Measurements from ENCODE around the gene PTCD1.

The PTCD1 gene

GRCh38 chr7:99408379-99409191, 30.0 kb downstream of the PTCD1 start, which contains the start of the genes BUD31 and PDAP1:
TSS of gene BUD31 (plus strand) at chr7:99408969. CDS start at chr7:99411093, 2,124 bp downstream.
TSS of gene PDAP1 (minus strand) at chr7:99408597. CDS start at chr7:99408548, 49 bp downstream.
- peaks cover 68% of the 10 kb centered on the region for H3K36me3 ChIP-seq (ENCODE audit: insufficient read depth, low read length)
- peak within 1 kb of the TSS; percentile 58 to 86 for H3K4me3 ChIP-seq (ENCODE audit: low read depth in 1 of 2, low read length in 2 of 2)
- H3K27ac ChIP-seq (ENCODE audit: low read length): peak within 1 kb of the TSS; percentile 99
- peak within 1 kb of the TSS; percentile 90 for H3K9ac ChIP-seq (ENCODE audit: low read depth, low read length)
- peak within 1 kb of the TSS; percentile 73 for H3K4me2 ChIP-seq (ENCODE audit: insufficient read depth, low read length)
- DNase-seq (peak; percentile 95), ATAC-seq (ENCODE audit: insufficient read depth, low read depth) (peak; percentile 85)
- no peaks in the 10 kb centered on the region for H3K9me3 ChIP-seq (ENCODE audit: insufficient read depth, low read length, severe bottlenecking)
- peaks cover 95% of the 10 kb centered on the region for H3K79me2 ChIP-seq (ENCODE audit: insufficient read depth, low read length)
- peaks cover 45% of the 10 kb centered on the region for H4K20me1 ChIP-seq (ENCODE audit: insufficient read depth, low read length)
- no peak for TF ChIP-seq EZH2 (IDR thresholded peaks at IDR 0.05; ENCODE audit: borderline replicate concordance, low read depth, low read length, severe bottlenecking)
- TF ChIP-seq CTCF (IDR thresholded peaks at IDR 0.05; ENCODE audit: borderline replicate concordance, extremely low read depth, low read length, poor library complexity, severe bottlenecking): no peak
- peaks cover 54% of the 10 kb centered on the region for H3K4me1 ChIP-seq (ENCODE audit: insufficient read depth, low read length)
- no peaks in the 10 kb centered on the region for H3K27me3 ChIP-seq (ENCODE audit: insufficient read depth, low read length, poor library complexity)
- H2AFZ ChIP-seq (ENCODE audit: low read depth, low read length): peak within 1 kb of the TSS; percentile 96

- Histone ChIP-seq H4K20me1 (ENCODE audit: insufficient read depth, low read length) (peaks cover 47% of the 10 kb centered on the region), H3K4me3 (ENCODE audit: low read depth in 1 of 2, low read length in 2 of 2) (peak overlapping the region; percentile 58 to 86), H3K27ac (ENCODE audit: low read length) (peak overlapping the region; percentile 99), H3K4me1 (ENCODE audit: insufficient read depth, low read length) (peaks cover 56% of the 10 kb centered on the region), H3K9ac (ENCODE audit: low read depth, low read length) (peak overlapping the region; percentile 90), H3K36me3 (ENCODE audit: insufficient read depth, low read length) (peaks cover 68% of the 10 kb centered on the region), H3K9me3 (ENCODE audit: insufficient read depth, low read length, severe bottlenecking) (no peaks in the 10 kb centered on the region), H2AFZ (ENCODE audit: low read depth, low read length) (peak overlapping the region; percentile 96), H3K27me3 (ENCODE audit: insufficient read depth, low read length, poor library complexity) (no peaks in the 10 kb centered on the region), H3K4me2 (ENCODE audit: insufficient read depth, low read length) (peak overlapping the region; percentile 73), H3K79me2 (ENCODE audit: insufficient read depth, low read length) (peaks cover 95% of the 10 kb centered on the region)
- TF ChIP-seq CTCF (IDR thresholded peaks at IDR 0.05; ENCODE audit: borderline replicate concordance, extremely low read depth, low read length, poor library complexity, severe bottlenecking) (no peak), EZH2 (IDR thresholded peaks at IDR 0.05; ENCODE audit: borderline replicate concordance, low read depth, low read length, severe bottlenecking) (no peak)
- ATAC-seq (ENCODE audit: insufficient read depth, low read depth): peak; percentile 20
- peak; percentile 42 for DNase-seq
These were observed 30.7 kb downstream of the PTCD1 start for GRCh38 chr7:99407872-99408378.

- Histone ChIP-seq H3K79me2 (ENCODE audit: insufficient read depth, low read length) (peaks cover 87% of the 10 kb centered on the region), H3K4me3 (ENCODE audit: low read depth in 1 of 2, low read length in 2 of 2) (peak overlapping the region in 1 of 2 experiments; percentile 86; a peak in 2 of 4 replicates), H3K9ac (ENCODE audit: low read depth, low read length) (peak overlapping the region; percentile 90), H2AFZ (ENCODE audit: low read depth, low read length) (no peak overlapping the region), H3K9me3 (ENCODE audit: insufficient read depth, low read length, severe bottlenecking) (no peaks in the 10 kb centered on the region), H4K20me1 (ENCODE audit: insufficient read depth, low read length) (peaks cover 45% of the 10 kb centered on the region), H3K27me3 (ENCODE audit: insufficient read depth, low read length, poor library complexity) (no peaks in the 10 kb centered on the region), H3K36me3 (ENCODE audit: insufficient read depth, low read length) (peaks cover 65% of the 10 kb centered on the region), H3K27ac (ENCODE audit: low read length) (peak overlapping the region; percentile 99), H3K4me1 (ENCODE audit: insufficient read depth, low read length) (peaks cover 55% of the 10 kb centered on the region), H3K4me2 (ENCODE audit: insufficient read depth, low read length) (peak overlapping the region; percentile 73)
- DNase-seq (peak; percentile 30), ATAC-seq (ENCODE audit: insufficient read depth, low read depth) (peak; percentile 18; the same call in 1 of the 3 replicates)
- TF ChIP-seq CTCF (IDR thresholded peaks at IDR 0.05; ENCODE audit: borderline replicate concordance, extremely low read depth, low read length, poor library complexity, severe bottlenecking) (peak; percentile 36), EZH2 (IDR thresholded peaks at IDR 0.05; ENCODE audit: borderline replicate concordance, low read depth, low read length, severe bottlenecking) (no peak)
These were observed 32.0 kb downstream of the PTCD1 start for GRCh38 chr7:99406557-99406956.

Data from DND-41 (cell line).